Measurements from ENCODE around the gene GRM7. TPM values are rescaled to one million over a fixed set of nuclear protein-coding genes. Genes with fewer than 3 reads are reported as not detected.

GRM7 gene
- total RNA-seq, 6 donors from 2014 or later: 0.46 to 8.6 TPM; not detected in 4

DNA sequence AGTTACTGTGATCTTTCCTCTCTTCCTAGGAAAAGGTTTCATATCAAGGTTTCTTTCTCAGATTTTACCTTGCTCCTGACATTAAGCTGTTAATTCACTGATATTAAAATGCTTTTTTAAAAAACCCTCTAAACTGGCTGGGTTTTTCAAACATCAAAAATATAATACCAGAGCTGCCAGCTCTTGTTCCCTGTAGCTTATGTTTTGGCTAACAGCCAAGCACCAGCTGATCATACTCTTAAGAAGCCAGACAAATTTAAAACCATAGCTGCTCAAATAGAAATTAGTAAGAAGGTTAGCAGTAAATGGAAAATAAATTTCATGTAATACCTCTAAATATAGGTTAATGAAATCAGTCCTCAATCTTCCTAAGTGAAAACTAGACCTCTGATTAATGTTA is 657.5 kb downstream of the GRM7 start:
- Histone ChIP-seq H3K27ac (no peak overlapping the region), H3K4me3 (no peak overlapping the region), H3K36me3 (no peaks in the 10 kb centered on the region), H3K27me3 (no peaks in the 10 kb centered on the region), H3K4me1 (no peaks in the 10 kb centered on the region), H3K9me3 (no peaks in the 10 kb centered on the region)
- no peak for DNase-seq
- TF ChIP-seq POLR2A (IDR thresholded peaks at IDR 0.05) (no peak), EP300 (IDR thresholded peaks at IDR 0.05) (no peak), POLR2AphosphoS5 (IDR thresholded peaks at IDR 0.05) (no peak)
- TF ChIP-seq, protein P1, sequence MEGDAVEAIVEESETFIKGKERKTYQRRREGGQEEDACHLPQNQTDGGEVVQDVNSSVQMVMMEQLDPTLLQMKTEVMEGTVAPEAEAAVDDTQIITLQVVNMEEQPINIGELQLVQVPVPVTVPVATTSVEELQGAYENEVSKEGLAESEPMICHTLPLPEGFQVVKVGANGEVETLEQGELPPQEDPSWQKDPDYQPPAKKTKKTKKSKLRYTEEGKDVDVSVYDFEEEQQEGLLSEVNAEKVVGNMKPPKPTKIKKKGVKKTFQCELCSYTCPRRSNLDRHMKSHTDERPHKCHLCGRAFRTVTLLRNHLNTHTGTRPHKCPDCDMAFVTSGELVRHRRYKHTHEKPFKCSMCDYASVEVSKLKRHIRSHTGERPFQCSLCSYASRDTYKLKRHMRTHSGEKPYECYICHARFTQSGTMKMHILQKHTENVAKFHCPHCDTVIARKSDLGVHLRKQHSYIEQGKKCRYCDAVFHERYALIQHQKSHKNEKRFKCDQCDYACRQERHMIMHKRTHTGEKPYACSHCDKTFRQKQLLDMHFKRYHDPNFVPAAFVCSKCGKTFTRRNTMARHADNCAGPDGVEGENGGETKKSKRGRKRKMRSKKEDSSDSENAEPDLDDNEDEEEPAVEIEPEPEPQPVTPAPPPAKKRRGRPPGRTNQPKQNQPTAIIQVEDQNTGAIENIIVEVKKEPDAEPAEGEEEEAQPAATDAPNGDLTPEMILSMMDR (IDR thresholded peaks at IDR 0.05): no peak
- no peak for ATAC-seq (ENCODE audit: low FRiP score in 2 of 2)

DNA sequence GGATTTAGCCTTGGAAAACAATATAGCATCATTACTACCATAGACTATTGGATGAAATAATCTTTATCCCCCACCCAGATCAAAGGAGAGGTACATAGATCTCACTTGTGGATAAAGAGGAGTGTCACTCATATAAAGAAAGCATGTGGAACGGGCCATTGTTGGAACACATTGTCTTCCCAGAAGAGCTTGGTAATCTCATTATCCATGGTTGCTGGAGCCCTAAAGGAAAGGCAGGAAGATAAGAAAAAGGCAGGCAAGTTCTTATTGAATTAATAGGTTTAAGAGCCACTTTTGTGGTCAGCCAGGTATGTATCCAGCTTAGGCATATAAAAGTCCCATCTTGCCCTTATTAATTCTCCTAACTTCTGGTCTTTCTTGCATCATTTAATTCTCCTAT is 659.1 kb downstream of the GRM7 start:
- no peak for TF ChIP-seq EP300 (IDR thresholded peaks at IDR 0.05)
- no peak for TF ChIP-seq POLR2A (IDR thresholded peaks at IDR 0.05)
- TF ChIP-seq, protein P1 (IDR thresholded peaks at IDR 0.05): no peak
- TF ChIP-seq POLR2AphosphoS5 (IDR thresholded peaks at IDR 0.05): no peak
- Histone ChIP-seq H3K4me3 (no peak overlapping the region), H3K27me3 (no peaks in the 10 kb centered on the region), H3K9me3 (no peaks in the 10 kb centered on the region), H3K27ac (no peak overlapping the region), H3K4me1 (no peaks in the 10 kb centered on the region), H3K36me3 (no peaks in the 10 kb centered on the region)
- DNase-seq (no peak), ATAC-seq (ENCODE audit: low FRiP score in 2 of 2) (no peak)
- 67 to 79% methylated on average over 1 of the region's 1 CpG for WGBS, 2 donors

DNA sequence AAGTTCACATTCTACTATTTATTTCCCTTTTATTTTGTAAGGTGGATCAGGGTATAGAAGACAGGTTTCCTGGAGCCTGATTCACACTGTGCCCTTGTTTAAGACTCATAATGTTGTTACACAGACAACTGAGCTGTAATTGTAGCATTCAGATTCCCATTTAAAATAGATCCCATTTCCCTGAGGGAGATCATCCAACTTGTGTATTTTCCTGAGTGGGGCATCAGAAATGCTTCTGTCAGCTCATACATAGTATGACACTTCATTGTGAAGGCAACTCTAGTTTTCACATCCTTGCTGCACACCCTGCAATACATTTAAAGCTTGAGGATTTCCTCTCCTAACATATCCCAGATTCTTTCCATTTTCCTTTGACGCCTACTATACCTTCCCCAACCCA is 659.7 kb downstream of the GRM7 start:
- ATAC-seq (ENCODE audit: low FRiP score in 2 of 2): no peak
- WGBS, 2 donors: 90 to 91% methylated on average over 1 of the region's 1 CpG
- DNase-seq: no peak

DNA sequence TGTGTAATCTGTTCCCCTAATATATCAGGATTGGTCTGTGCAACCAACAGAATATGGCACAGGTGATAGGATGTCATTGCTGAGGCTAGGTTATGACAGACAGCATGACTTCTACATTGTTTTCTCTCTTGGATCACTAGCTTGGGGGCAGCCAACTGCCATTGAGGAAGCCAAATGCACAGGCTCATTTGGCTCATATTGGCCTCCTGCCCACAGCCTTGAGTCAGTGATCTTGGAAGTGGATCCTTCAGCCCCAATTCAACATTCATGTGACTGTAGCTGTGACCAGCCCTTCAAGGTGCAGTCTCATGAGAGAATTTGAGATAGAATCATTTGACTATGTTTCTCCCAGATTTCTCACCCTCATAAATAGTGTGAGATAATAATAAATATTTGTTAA is 675.6 kb downstream of the GRM7 start:
- no peak for TF ChIP-seq POLR2A (IDR thresholded peaks at IDR 0.05)
- no peak for TF ChIP-seq POLR2AphosphoS5 (IDR thresholded peaks at IDR 0.05)
- TF ChIP-seq, protein P1 (IDR thresholded peaks at IDR 0.05): no peak
- no peak for TF ChIP-seq EP300 (IDR thresholded peaks at IDR 0.05)
- ATAC-seq (ENCODE audit: low FRiP score in 2 of 2): no peak
- H3K4me3 ChIP-seq: no peak overlapping the region
- no peaks in the 10 kb centered on the region for H3K36me3 ChIP-seq
- DNase-seq: no peak
- H3K27me3 ChIP-seq: no peaks in the 10 kb centered on the region
- H3K9me3 ChIP-seq: no peaks in the 10 kb centered on the region
- no peak overlapping the region for H3K27ac ChIP-seq
- H3K4me1 ChIP-seq: no peaks in the 10 kb centered on the region

More for the DNA sequence above, 659.7 kb downstream of the GRM7 start:
- Histone ChIP-seq H3K36me3 (no peaks in the 10 kb centered on the region), H3K9me3 (no peaks in the 10 kb centered on the region), H3K27ac (no peak overlapping the region), H3K27me3 (no peaks in the 10 kb centered on the region), H3K4me3 (no peak overlapping the region), H3K4me1 (no peaks in the 10 kb centered on the region)
- no peak for TF ChIP-seq POLR2A (IDR thresholded peaks at IDR 0.05)
- no peak for TF ChIP-seq POLR2AphosphoS5 (IDR thresholded peaks at IDR 0.05)
- TF ChIP-seq, protein P1 (IDR thresholded peaks at IDR 0.05): no peak
- no peak for TF ChIP-seq EP300 (IDR thresholded peaks at IDR 0.05)

GRCh38 chr3:7536921-7537320 is 676.0 kb downstream of the GRM7 start:
- no peak for DNase-seq
- no peaks in the 10 kb centered on the region for H3K9me3 ChIP-seq
- 91 to 95% methylated on average over 1 of the region's 1 CpG for WGBS, 2 donors
- H3K4me3 ChIP-seq: no peak overlapping the region
- TF ChIP-seq EP300 (IDR thresholded peaks at IDR 0.05) (no peak), POLR2AphosphoS5 (IDR thresholded peaks at IDR 0.05) (no peak), POLR2A (IDR thresholded peaks at IDR 0.05) (no peak)
- TF ChIP-seq, protein P1 (IDR thresholded peaks at IDR 0.05): no peak
- H3K27ac ChIP-seq: no peak overlapping the region
- no peak for ATAC-seq (ENCODE audit: low FRiP score in 2 of 2)
- no peaks in the 10 kb centered on the region for H3K36me3 ChIP-seq
- H3K27me3 ChIP-seq: no peaks in the 10 kb centered on the region
- H3K4me1 ChIP-seq: no peaks in the 10 kb centered on the region
